IMR-90 (cell line): Measurements from ENCODE around the gene SLC16A7. TPM values are rescaled to one million over a fixed set of nuclear protein-coding genes. Genes with fewer than 3 reads are reported as not detected.

ENCODE experiments used
- ATAC-seq: fragments of 200-7000 bp; cut with Tn5 transposase; 2 replicates; pipeline ENCODE4 v1.9.1; 2020; ENCODE audit warnings: low read depth, mild to moderate bottlenecking, moderate library complexity
- BruUV-seq: library from RNA; stranded (reverse); fragments of 400-500 nt; replicated peaks from 2 replicates; lab custom pipeline; 2021; lab: Mats Ljungman, UMichigan
- CTCF ChIA-PET: fragments of 300-600 bp; formaldehyde crosslinking; extraction: SDS; loops from one replicate; lab custom pipeline; 2021; ENCODE audit warnings: antibody characterized with exemption; lab: Yijun Ruan, JAX
- POLR2A ChIA-PET: fragments of 300-600 bp; sonication (Branson Sonifier 250); formaldehyde crosslinking; loops from one replicate; lab custom pipeline; 2022; ENCODE audit warnings: antibody characterized with exemption; ENCODE audit not compliant: unreplicated experiment; lab: Charles Lee
- DNase-seq: peaks from one replicate; pipeline ENCODE4 v3.0.0; 2013
- H2AFZ ChIP-seq: replicated peaks from 2 replicates; pipeline ENCODE3; 2013; ENCODE audit warnings: low read length, mild to moderate bottlenecking; ENCODE audit not compliant: poor library complexity
- H2AK5ac ChIP-seq: 2 replicates; pipeline ENCODE4 v1.6.1; 2013; ENCODE audit warnings: low read depth, low read length, inconsistent platforms
- H2AK9ac ChIP-seq: replicated peaks from 2 replicates; pipeline ENCODE3; 2013; ENCODE audit warnings: mild to moderate bottlenecking, low read depth, low read length, moderate library complexity; ENCODE audit not compliant: poor library complexity
- H2BK120ac ChIP-seq: 2 replicates; pipeline ENCODE4 v1.6.1; 2013; ENCODE audit warnings: low read depth, low read length, inconsistent platforms
- H2BK15ac ChIP-seq: 3 replicates; pipeline ENCODE4 v1.6.1; 2013; ENCODE audit warnings: low read depth, low read length, inconsistent platforms
- H2BK20ac ChIP-seq: 2 replicates; pipeline ENCODE4 v1.6.1; 2013; ENCODE audit warnings: low read depth, mild to moderate bottlenecking, inconsistent platforms, low read length, moderate library complexity
- H2BK5ac ChIP-seq: 2 replicates; pipeline ENCODE4 v1.6.1; 2013; ENCODE audit warnings: mild to moderate bottlenecking, low read depth, low read length, inconsistent platforms; ENCODE audit not compliant: poor library complexity, severe bottlenecking
- H3K14ac ChIP-seq: replicated peaks from 2 replicates; pipeline ENCODE4 v1.6.1; 2013; ENCODE audit warnings: low read depth, low read length, inconsistent platforms
- H3K18ac ChIP-seq: 2 replicates; pipeline ENCODE4 v1.6.1; 2013; ENCODE audit warnings: low read depth, low read length, control low read depth
- H3K23ac ChIP-seq: 2 replicates; pipeline ENCODE4 v1.6.1; 2013; ENCODE audit warnings: low read depth, low read length, inconsistent platforms
- H3K27ac ChIP-seq: 2 replicates; pipeline ENCODE4 v1.5.1; 2013; ENCODE audit warnings: mild to moderate bottlenecking, control low read depth, low read length; ENCODE audit not compliant: insufficient read depth
- H3K27me3 ChIP-seq: 2 replicates; pipeline ENCODE4 v1.6.1; 2013; ENCODE audit warnings: low read length; ENCODE audit not compliant: control insufficient read depth, insufficient read depth
- H3K36me3 ChIP-seq: 2 replicates; pipeline ENCODE4 v1.6.1; 2013; ENCODE audit warnings: low read length, mixed read lengths; ENCODE audit not compliant: control insufficient read depth, insufficient read depth
- H3K4ac ChIP-seq: 2 replicates; pipeline ENCODE4 v1.6.1; 2013; ENCODE audit warnings: low read depth, low read length, inconsistent platforms
- H3K4me1 ChIP-seq: 2 replicates; pipeline ENCODE4 v1.6.1; 2013; ENCODE audit warnings: low read length, mixed read lengths; ENCODE audit not compliant: control insufficient read depth, insufficient read depth
- H3K4me2 ChIP-seq: 2 replicates; pipeline ENCODE4 v1.6.1; 2013; ENCODE audit warnings: low read depth, mild to moderate bottlenecking, control low read depth, low read length, moderate library complexity
- H3K4me3 ChIP-seq: 2 replicates; pipeline ENCODE4 v1.5.1; 2013; ENCODE audit warnings: low read depth, mild to moderate bottlenecking, control low read depth, low read length, moderate library complexity; ENCODE audit not compliant: insufficient read depth
- H3K56ac ChIP-seq: 2 replicates; pipeline ENCODE4 v1.6.1; 2013; ENCODE audit warnings: low read length, inconsistent platforms; ENCODE audit not compliant: insufficient read depth; ENCODE audit errors: extremely low read depth
- H3K79me1 ChIP-seq, 2 experiments: 2 replicates each; pipeline ENCODE4 v1.6.1; 2013; ENCODE audit warnings: low read length in 2 of 2, inconsistent platforms in 1 of 2, low read depth in 1 of 2
- H3K9ac ChIP-seq: 2 replicates; pipeline ENCODE4 v1.6.1; 2013; ENCODE audit warnings: low read depth, low read length, control low read depth
- H3K9me1 ChIP-seq: 2 replicates; pipeline ENCODE4 v1.6.1; 2013; ENCODE audit warnings: low read length, inconsistent platforms; ENCODE audit not compliant: insufficient read depth
- H3K9me3 ChIP-seq: 2 replicates; pipeline ENCODE4 v1.6.1; 2013; ENCODE audit warnings: low read length; ENCODE audit not compliant: control insufficient read depth, insufficient read depth
- H4K20me1 ChIP-seq: 2 replicates; pipeline ENCODE4 v1.6.1; 2013; ENCODE audit warnings: low read length, inconsistent platforms; ENCODE audit not compliant: insufficient read depth
- H4K5ac ChIP-seq: 2 replicates; pipeline ENCODE4 v1.6.1; 2013; ENCODE audit warnings: mild to moderate bottlenecking, low read depth, low read length, control low read depth
- H4K8ac ChIP-seq, 2 experiments: 2 replicates each; pipeline ENCODE4 v1.6.1; 2013; ENCODE audit warnings: low read depth in 2 of 2, low read length in 2 of 2, control low read depth in 1 of 2, inconsistent platforms in 1 of 2
- H4K91ac ChIP-seq: 2 replicates; pipeline ENCODE4 v1.6.1; 2013; ENCODE audit warnings: low read depth, low read length, inconsistent platforms; ENCODE audit not compliant: insufficient read depth
- CEBPB ChIP-seq: IDR thresholded peaks from 2 replicates; pipeline ENCODE4 v1.6.1; 2012; ENCODE audit warnings: low read depth, low read length, improper control_type of control experiment
- NFE2L2 ChIP-seq: fragments of 150-350 bp; IDR thresholded peaks from 2 replicates; pipeline ENCODE4 v1.6.1; 2016; ENCODE audit warnings: low read depth, mild to moderate bottlenecking, low read length
- RFX5 ChIP-seq: IDR thresholded peaks from 2 replicates; pipeline ENCODE4 v1.8.0; 2012; ENCODE audit warnings: low read depth, mild to moderate bottlenecking, low read length, moderate library complexity
- WGBS, 2 experiments: methylation state at CpG; one replicate each; pipeline versions ENCODE4 v1.1.5 to v1.1.7; 2013; ENCODE audit warnings: missing lambda C conversion rate in 2 of 2; ENCODE audit not compliant: insufficient read length in 1 of 2; ENCODE audit errors: extremely low coverage in 2 of 2; 5-methylcytosine and 5-hydroxymethylcytosine counted together
- dilution Hi-C: fragments of 300-500 bp; cut with HindIII; formaldehyde crosslinking; loops from one replicate; pipeline ENCODE4 v1.14.3; 2018; ENCODE audit warnings: low sequenced_read_pairs; ENCODE audit not compliant: unreplicated experiment
- in situ Hi-C: fragments of 300-500 bp; cut with MboI; formaldehyde crosslinking; loops from 3 replicates; pipeline ENCODE4 v1.14.3; 2019; ENCODE audit warnings: low sequenced_read_pairs, inconsistent platforms, mixed read lengths
- intact Hi-C: fragments of 100-400 bp; cut with micrococcal nuclease; formaldehyde crosslinking; loops from 2 replicates; pipeline ENCODE4 v1.10.0; 2022
- polyA plus RNA-seq, 3 experiments: library from polyadenylated mRNA; depleted of rRNA; stranded (reverse); fragments of >200 nt; gene quantifications; 2 replicates each; pipeline ENCODE4 v1.2.3, GENCODE V29; 2012; ENCODE audit warnings: low replicate concordance in 1 of 3
- total RNA-seq: library from RNA; depleted of rRNA; stranded (reverse); fragments of >200 nt; gene quantifications from 2 replicates; pipeline ENCODE4 v1.2.3, GENCODE V29; 2012

Gene SLC16A7
- total and polyA plus RNA-seq, 2 of the 4 experiments (the other 2 are of a cell fraction), result 2.6 to 21.5 TPM

DNA sequence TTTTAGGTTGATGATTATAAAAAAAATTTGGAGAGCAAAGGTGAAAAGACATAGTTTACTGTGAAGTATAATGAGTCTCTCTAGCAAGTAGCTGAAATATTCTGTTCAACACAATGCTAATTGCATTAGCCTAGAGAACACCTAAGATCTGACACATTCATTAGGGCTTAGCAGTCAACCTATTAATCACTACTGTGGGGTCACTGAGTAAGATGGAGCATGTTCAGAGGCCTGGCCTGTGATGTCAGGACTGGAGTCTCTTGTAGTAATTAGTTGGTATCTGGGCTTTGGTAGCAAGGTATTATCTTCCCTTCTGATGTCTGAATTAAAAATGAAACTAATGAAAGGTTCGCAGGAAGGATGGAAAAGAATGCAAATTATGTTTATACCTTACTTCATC, 112.7 kb downstream of the SLC16A7 start:
- no peaks in the 10 kb centered on the region for H3K36me3 ChIP-seq
- intact Hi-C loops, result no loop called here
- no peak overlapping the region for H3K9ac ChIP-seq
- H3K79me1 ChIP-seq, result no peaks in the 10 kb centered on the region
- WGBS, 2 experiments, result no CpG with 5 or more reads among the region's 1 CpG
- H3K4me1 ChIP-seq, result peaks cover 1% of the 10 kb centered on the region; the same call in 1 of the 2 replicates
- H3K56ac ChIP-seq, result no peak overlapping the region
- H4K91ac ChIP-seq, result no peak overlapping the region
- no peaks in the 10 kb centered on the region for H3K9me3 ChIP-seq
- dilution Hi-C loops, result no loop called here
- no peak overlapping the region for H3K4me3 ChIP-seq
- no peak overlapping the region for H3K4ac ChIP-seq
- H3K27ac ChIP-seq, result no peak overlapping the region
- DNase-seq (peak; percentile 1), ATAC-seq (no peak)
- TF ChIP-seq CEBPB (no peak), NFE2L2 (no peak), RFX5 (no peak)
- H4K5ac ChIP-seq, result no peak overlapping the region
- no peak overlapping the region for H2BK15ac ChIP-seq
- H2AK9ac ChIP-seq, result no peak overlapping the region
- H3K18ac ChIP-seq, result no peak overlapping the region
- no peak overlapping the region for H4K8ac ChIP-seq
- no peak overlapping the region for H3K4me2 ChIP-seq
- no peaks in the 10 kb centered on the region for H3K27me3 ChIP-seq
- H4K20me1 ChIP-seq, result no peaks in the 10 kb centered on the region
- H2BK120ac ChIP-seq, result no peak overlapping the region
- in situ Hi-C loops, result no loop called here
- no peak overlapping the region for H2AK5ac ChIP-seq
- POLR2A ChIA-PET, result no interaction called here
- no peak overlapping the region for H3K14ac ChIP-seq
- no peak overlapping the region for H3K23ac ChIP-seq
- no peak overlapping the region for H2BK20ac ChIP-seq
- no peak overlapping the region for H2BK5ac ChIP-seq
- H2AFZ ChIP-seq, result no peak overlapping the region
- CTCF ChIA-PET, result no interaction called here
- no peaks in the 10 kb centered on the region for H3K9me1 ChIP-seq
- no TSS peak for BruUV-seq
